ENCODE measurements around the gene RTN4RL1.

The RTN4RL1 gene

GRCh38 chr17:2029911-2030778 lies 5.0 kb upstream of the RTN4RL1 start, which contains the start of gene DPH1:
DPH1 (plus strand) TSS chr17:2030153; CDS start chr17:2030170, 17 bp downstream.
- Histone ChIP-seq H3K9me3 (ENCODE audit: control insufficient read depth, insufficient read depth, low read depth, low read length) (no peaks in the 10 kb centered on the region), H3K4me3 (ENCODE audit: low read depth, low read length) (peak within 1 kb of the TSS; percentile 94), H3K27me3 (ENCODE audit: control insufficient read depth, insufficient read depth, low read length) (peaks cover 47% of the 10 kb centered on the region), H3K27ac (ENCODE audit: low read depth, low read length) (no peak within 1 kb of the TSS), H3K4me1 (ENCODE audit: control insufficient read depth, insufficient read depth, low read length) (peaks cover 9% of the 10 kb centered on the region; the same call in 1 of the 2 replicates), H3K36me3 (ENCODE audit: control insufficient read depth, insufficient read depth, low read length) (no peaks in the 10 kb centered on the region), H3K9ac (ENCODE audit: low read length) (peak within 1 kb of the TSS; percentile 71)

DNA sequence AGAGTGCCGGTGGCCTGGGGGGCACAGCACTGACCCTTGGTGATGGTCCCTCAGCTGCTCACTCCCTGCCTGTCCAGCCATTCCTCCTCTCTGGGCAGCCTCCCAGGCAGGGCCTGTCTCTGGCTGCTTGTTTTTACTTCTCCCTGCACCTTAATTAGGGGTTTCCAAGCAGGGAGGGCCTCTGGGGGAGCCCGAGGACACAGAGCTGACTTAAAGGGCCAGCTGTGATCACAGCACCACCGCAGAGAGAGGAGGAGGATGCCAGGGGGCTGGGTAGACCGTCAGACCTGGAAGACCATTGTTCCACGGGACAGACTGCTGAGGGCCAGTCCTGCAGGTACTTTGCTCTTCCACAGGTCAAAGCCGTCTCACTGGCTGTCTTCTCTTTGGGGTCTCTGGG lies 3.6 kb upstream of the RTN4RL1 start:
- Histone ChIP-seq H3K4me3 (ENCODE audit: low read depth, low read length) (no peak overlapping the region), H3K9ac (ENCODE audit: low read length) (no peak overlapping the region), H3K4me1 (ENCODE audit: control insufficient read depth, insufficient read depth, low read length) (peaks cover 8% of the 10 kb centered on the region; the same call in 1 of the 2 replicates), H3K9me3 (ENCODE audit: control insufficient read depth, insufficient read depth, low read depth, low read length) (no peaks in the 10 kb centered on the region), H3K27me3 (ENCODE audit: control insufficient read depth, insufficient read depth, low read length) (peaks cover 61% of the 10 kb centered on the region), H3K36me3 (ENCODE audit: control insufficient read depth, insufficient read depth, low read length) (no peaks in the 10 kb centered on the region), H3K27ac (ENCODE audit: low read depth, low read length) (no peak overlapping the region)

GRCh38 chr17:2028234-2028614 lies 3.1 kb upstream of the RTN4RL1 start:
- H3K36me3 ChIP-seq (ENCODE audit: control insufficient read depth, insufficient read depth, low read length), result no peaks in the 10 kb centered on the region
- H3K9me3 ChIP-seq (ENCODE audit: control insufficient read depth, insufficient read depth, low read depth, low read length), result no peaks in the 10 kb centered on the region
- no peak overlapping the region for H3K27ac ChIP-seq (ENCODE audit: low read depth, low read length)
- no peak overlapping the region for H3K4me3 ChIP-seq (ENCODE audit: low read depth, low read length)
- peaks cover 9% of the 10 kb centered on the region; the same call in 1 of the 2 replicates for H3K4me1 ChIP-seq (ENCODE audit: control insufficient read depth, insufficient read depth, low read length)
- no peak overlapping the region for H3K9ac ChIP-seq (ENCODE audit: low read length)
- peaks cover 66% of the 10 kb centered on the region for H3K27me3 ChIP-seq (ENCODE audit: control insufficient read depth, insufficient read depth, low read length)

DNA sequence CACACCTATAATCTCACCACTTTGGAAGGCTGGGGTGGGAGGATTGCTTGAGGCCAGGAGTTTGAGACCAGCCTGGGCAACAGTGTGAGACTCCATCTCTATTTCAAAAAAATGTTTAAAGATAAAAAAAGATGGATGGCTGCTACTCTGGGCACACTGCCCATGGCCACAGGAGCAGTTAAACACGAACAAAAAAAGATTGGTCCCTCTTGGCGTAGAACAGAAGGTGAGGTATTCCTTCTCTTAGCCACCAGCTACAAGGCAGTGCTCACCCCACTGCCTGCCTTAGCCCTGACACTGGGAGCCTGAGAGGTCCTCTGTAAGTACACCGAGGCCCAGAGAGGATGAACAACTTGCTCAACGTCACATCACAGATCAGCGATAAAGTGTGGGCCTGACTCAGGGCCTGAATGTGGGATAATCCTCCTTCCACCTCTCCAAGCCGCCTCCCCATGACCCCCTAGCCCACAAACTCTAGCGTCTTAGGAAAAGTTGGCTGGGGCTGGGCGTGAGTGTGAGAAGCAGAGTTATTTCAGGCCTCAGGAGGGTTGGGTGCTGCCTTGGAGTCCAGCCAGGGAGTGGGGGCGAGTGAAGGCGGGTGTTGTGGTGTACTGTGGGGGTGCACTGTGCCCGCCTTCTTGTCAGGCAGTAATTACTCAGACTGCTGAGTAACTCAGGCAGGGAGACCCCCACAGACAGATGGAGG lies 2.5 kb upstream of the RTN4RL1 start:
- Histone ChIP-seq H3K9me3 (ENCODE audit: control insufficient read depth, insufficient read depth, low read depth, low read length) (no peaks in the 10 kb centered on the region), H3K4me3 (ENCODE audit: low read depth, low read length) (no peak overlapping the region), H3K4me1 (ENCODE audit: control insufficient read depth, insufficient read depth, low read length) (peaks cover 11% of the 10 kb centered on the region; the same call in 1 of the 2 replicates), H3K27me3 (ENCODE audit: control insufficient read depth, insufficient read depth, low read length) (peaks cover 71% of the 10 kb centered on the region), H3K9ac (ENCODE audit: low read length) (no peak overlapping the region), H3K27ac (ENCODE audit: low read depth, low read length) (no peak overlapping the region), H3K36me3 (ENCODE audit: control insufficient read depth, insufficient read depth, low read length) (no peaks in the 10 kb centered on the region)

- Histone ChIP-seq H3K4me3 (ENCODE audit: low read depth, low read length) (peak overlapping the region; percentile 58), H3K27ac (ENCODE audit: low read depth, low read length) (no peak overlapping the region), H3K36me3 (ENCODE audit: control insufficient read depth, insufficient read depth, low read length) (no peaks in the 10 kb centered on the region), H3K9me3 (ENCODE audit: control insufficient read depth, insufficient read depth, low read depth, low read length) (no peaks in the 10 kb centered on the region), H3K4me1 (ENCODE audit: control insufficient read depth, insufficient read depth, low read length) (peaks cover 9% of the 10 kb centered on the region; the same call in 1 of the 2 replicates), H3K27me3 (ENCODE audit: control insufficient read depth, insufficient read depth, low read length) (peaks cover 88% of the 10 kb centered on the region), H3K9ac (ENCODE audit: low read length) (no peak overlapping the region)
These were observed 632 bp upstream of the RTN4RL1 start for GRCh38 chr17:2025622-2026309.

- Histone ChIP-seq H3K4me1 (ENCODE audit: control insufficient read depth, insufficient read depth, low read length) (peaks cover 8% of the 10 kb centered on the region; the same call in 1 of the 2 replicates), H3K36me3 (ENCODE audit: control insufficient read depth, insufficient read depth, low read length) (no peaks in the 10 kb centered on the region), H3K27me3 (ENCODE audit: control insufficient read depth, insufficient read depth, low read length) (peaks cover 98% of the 10 kb centered on the region), H3K9ac (ENCODE audit: low read length) (no peak overlapping the region), H3K4me3 (ENCODE audit: low read depth, low read length) (peak overlapping the region; percentile 58), H3K27ac (ENCODE audit: low read depth, low read length) (no peak overlapping the region), H3K9me3 (ENCODE audit: control insufficient read depth, insufficient read depth, low read depth, low read length) (no peaks in the 10 kb centered on the region)
These were observed 438 bp downstream of the RTN4RL1 start for GRCh38 chr17:2024572-2025219.

DNA sequence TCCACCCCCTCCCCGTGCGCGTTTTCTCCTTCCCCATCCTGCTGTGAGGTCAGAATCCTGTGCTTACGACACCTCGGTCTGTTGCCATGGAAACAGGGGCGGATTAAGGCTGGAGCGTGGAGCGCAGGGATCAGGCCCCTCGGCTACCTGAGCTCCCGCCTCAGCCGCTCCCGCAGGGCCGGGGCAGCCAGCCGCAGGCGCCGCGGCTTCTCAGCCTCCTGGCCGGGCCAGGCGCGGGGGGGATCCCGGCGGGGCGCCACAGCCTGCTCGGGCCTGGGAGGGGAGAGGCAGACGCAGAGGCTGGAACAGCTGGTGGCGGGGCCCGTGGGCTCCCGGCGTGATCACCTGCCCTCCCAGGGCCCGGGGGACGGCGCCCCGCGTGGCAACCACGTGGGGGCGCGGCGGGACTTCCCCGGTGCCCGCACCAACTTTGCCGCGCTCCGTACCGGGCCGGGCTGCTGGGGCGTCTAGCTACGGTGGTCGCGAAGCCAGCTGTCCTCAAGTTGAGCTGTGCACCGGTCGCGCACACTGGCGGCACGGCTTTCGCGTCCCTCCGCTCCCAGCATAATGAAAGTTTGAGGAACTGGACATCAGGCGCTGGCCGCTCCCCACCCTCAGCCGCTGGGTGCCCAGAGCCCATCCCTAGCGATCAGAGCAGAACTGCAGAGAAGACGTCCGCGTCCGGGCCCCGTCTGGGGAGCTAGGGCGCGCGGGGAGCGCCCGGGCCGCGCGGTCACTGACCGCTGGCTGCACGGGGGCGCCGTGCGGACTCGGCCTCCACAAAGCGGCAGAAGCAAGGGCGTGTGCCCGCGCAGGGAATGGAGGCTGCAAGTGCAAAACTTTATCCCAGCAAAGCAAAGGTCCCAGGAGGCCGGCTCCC lies 1.2 kb downstream of the RTN4RL1 start:
- Histone ChIP-seq H3K4me3 (ENCODE audit: low read depth, low read length) (peak overlapping the region; percentile 58), H3K9ac (ENCODE audit: low read length) (no peak overlapping the region), H3K36me3 (ENCODE audit: control insufficient read depth, insufficient read depth, low read length) (no peaks in the 10 kb centered on the region), H3K9me3 (ENCODE audit: control insufficient read depth, insufficient read depth, low read depth, low read length) (no peaks in the 10 kb centered on the region), H3K27me3 (ENCODE audit: control insufficient read depth, insufficient read depth, low read length) (peaks cover 98% of the 10 kb centered on the region), H3K4me1 (ENCODE audit: control insufficient read depth, insufficient read depth, low read length) (peaks cover 8% of the 10 kb centered on the region; the same call in 1 of the 2 replicates), H3K27ac (ENCODE audit: low read depth, low read length) (no peak overlapping the region)

DNA sequence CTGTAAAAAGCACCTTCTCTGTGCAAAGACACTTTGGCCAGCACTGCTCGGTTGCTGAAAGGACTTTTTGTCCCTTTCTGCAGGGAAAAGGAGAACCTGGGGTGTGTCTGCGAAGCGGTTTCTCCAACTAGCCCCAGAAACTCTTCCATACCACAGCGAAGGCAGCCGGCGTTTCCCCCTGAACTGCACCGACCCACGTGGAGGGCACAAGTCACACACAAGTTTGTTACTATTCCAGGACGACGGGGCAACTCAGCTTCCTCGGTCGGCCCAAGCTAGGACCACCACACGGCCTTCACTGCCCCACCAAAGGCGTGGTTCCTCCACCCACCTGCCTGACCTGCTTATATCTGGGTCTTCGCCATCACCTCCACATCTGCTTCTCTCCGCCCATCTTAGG lies 1.9 kb downstream of the RTN4RL1 start:
- H3K4me1 ChIP-seq (ENCODE audit: control insufficient read depth, insufficient read depth, low read length), result peaks cover 8% of the 10 kb centered on the region; the same call in 1 of the 2 replicates
- no peak overlapping the region for H3K9ac ChIP-seq (ENCODE audit: low read length)
- H3K4me3 ChIP-seq (ENCODE audit: low read depth, low read length), result no peak overlapping the region
- H3K27ac ChIP-seq (ENCODE audit: low read depth, low read length), result no peak overlapping the region
- H3K9me3 ChIP-seq (ENCODE audit: control insufficient read depth, insufficient read depth, low read depth, low read length), result no peaks in the 10 kb centered on the region
- no peaks in the 10 kb centered on the region for H3K36me3 ChIP-seq (ENCODE audit: control insufficient read depth, insufficient read depth, low read length)
- peaks cover 98% of the 10 kb centered on the region for H3K27me3 ChIP-seq (ENCODE audit: control insufficient read depth, insufficient read depth, low read length)

DNA sequence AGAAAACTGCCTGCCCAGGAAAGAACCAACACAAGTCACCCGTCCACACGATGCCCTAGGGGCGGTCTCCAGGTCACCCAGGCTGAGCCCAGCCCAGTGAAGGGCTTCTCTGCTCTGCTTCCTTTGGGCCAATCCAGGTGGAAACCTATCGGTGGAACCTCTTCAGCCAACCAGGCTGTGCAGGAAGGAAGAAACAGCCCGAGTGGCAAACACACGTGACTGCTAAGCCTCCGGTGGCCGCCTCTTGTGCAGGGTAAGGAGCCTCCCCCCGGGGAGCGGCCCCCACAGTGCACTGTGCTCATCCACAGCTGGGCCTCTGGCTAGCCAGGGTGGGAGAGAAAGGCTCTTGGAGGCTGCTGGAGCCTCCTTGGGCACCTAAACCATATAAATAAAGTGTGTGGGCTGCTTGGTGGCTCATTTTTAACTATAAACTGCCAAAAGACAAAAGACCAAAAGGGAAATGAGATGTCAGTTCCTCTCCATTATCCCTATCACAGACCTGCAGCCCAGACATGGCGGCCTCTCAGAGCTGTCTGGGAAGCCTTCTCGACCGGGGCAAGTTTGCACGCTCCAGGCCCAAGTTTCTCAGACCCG lies 2.4 kb downstream of the RTN4RL1 start:
- H3K27ac ChIP-seq (ENCODE audit: low read depth, low read length), result no peak overlapping the region
- H3K9me3 ChIP-seq (ENCODE audit: control insufficient read depth, insufficient read depth, low read depth, low read length), result no peaks in the 10 kb centered on the region
- H3K36me3 ChIP-seq (ENCODE audit: control insufficient read depth, insufficient read depth, low read length), result no peaks in the 10 kb centered on the region
- H3K9ac ChIP-seq (ENCODE audit: low read length), result no peak overlapping the region
- H3K27me3 ChIP-seq (ENCODE audit: control insufficient read depth, insufficient read depth, low read length), result peaks cover 98% of the 10 kb centered on the region
- H3K4me3 ChIP-seq (ENCODE audit: low read depth, low read length), result no peak overlapping the region
- peaks cover 8% of the 10 kb centered on the region; the same call in 1 of the 2 replicates for H3K4me1 ChIP-seq (ENCODE audit: control insufficient read depth, insufficient read depth, low read length)
